HL-60 (cell line): ENCODE results near the gene CEP128.

Experiments used
- DNase-seq, 2 experiments: peaks; one replicate each; pipeline ENCODE4 v3.0.0-alpha.2; 2010 to 2020; ENCODE audit warnings: low read depth in 1 of 2, low spot score in 1 of 2
- H3K27ac ChIP-seq: fragments of 250-450 bp; sonication (Bioruptor Pico); replicated peaks from 2 replicates; pipeline ENCODE4 v1.5.1; 2020; ENCODE audit warnings: mild to moderate bottlenecking, moderate library complexity
- H3K27me3 ChIP-seq: fragments of 250-450 bp; sonication (Bioruptor Pico); 2 replicates; pipeline ENCODE4 v1.5.1; 2021; ENCODE audit warnings: mild to moderate bottlenecking, moderate library complexity; ENCODE audit not compliant: insufficient read depth, poor library complexity, severe bottlenecking
- H3K4me3 ChIP-seq: replicated peaks from 2 replicates; pipeline ENCODE4 v1.5.1; 2011; ENCODE audit warnings: mild to moderate bottlenecking, control low read depth, low read length; ENCODE audit not compliant: insufficient read depth
- CTCF ChIP-seq: IDR thresholded peaks from one replicate; pipeline ENCODE4 v1.5.1; 2011; ENCODE audit warnings: low read length, control low read depth, inconsistent platforms; ENCODE audit not compliant: insufficient read depth
- GABPA ChIP-seq: IDR thresholded peaks from 2 replicates; pipeline ENCODE4 v1.6.1; 2012; ENCODE audit warnings: low read depth
- POLR2AphosphoS5 ChIP-seq: IDR thresholded peaks from 2 replicates; pipeline ENCODE4 v1.6.1; 2012; ENCODE audit warnings: low read depth
- REST ChIP-seq: IDR thresholded peaks from 2 replicates; pipeline ENCODE4 v1.6.1; 2012; ENCODE audit warnings: low read depth; ENCODE audit not compliant: insufficient replicate concordance
- SPI1 ChIP-seq: IDR thresholded peaks from 2 replicates; pipeline ENCODE4 v1.6.1; 2012; ENCODE audit warnings: low read depth, mild to moderate bottlenecking, borderline replicate concordance

Gene CEP128

GRCh38 chr14:80784820-80785219, 156.7 kb downstream of the CEP128 start:
- Histone ChIP-seq H3K27ac (no peak overlapping the region), H3K4me3 (no peak overlapping the region), H3K27me3 (no peaks in the 10 kb centered on the region)
- no peak for DNase-seq
- TF ChIP-seq CTCF = no peak
- no peak for TF ChIP-seq GABPA
- TF ChIP-seq POLR2AphosphoS5 = no peak

- H3K27me3 ChIP-seq = no peaks in the 10 kb centered on the region
- no peak for TF ChIP-seq SPI1
- no peak for TF ChIP-seq POLR2AphosphoS5
- DNase-seq = no peak
- no peak overlapping the region for H3K27ac ChIP-seq
- H3K4me3 ChIP-seq = no peak overlapping the region
Measured at GRCh38 chr14:80781972-80782367, 159.6 kb downstream of the CEP128 start.

- no peak for TF ChIP-seq CTCF
- peak; percentile 60; the same call in 1 of the 2 replicates for TF ChIP-seq SPI1
Measured at GRCh38 chr14:80780500-80780899, 161.0 kb downstream of the CEP128 start.

GRCh38 chr14:80776657-80777056, 164.9 kb downstream of the CEP128 start:
- TF ChIP-seq REST (no peak), POLR2AphosphoS5 (no peak), SPI1 (no peak), GABPA (no peak)

More at GRCh38 chr14:80780500-80780899, 161.0 kb downstream of the CEP128 start:
- H3K4me3 ChIP-seq = no peak overlapping the region
- no peak for DNase-seq
- H3K27ac ChIP-seq = no peak overlapping the region
- H3K27me3 ChIP-seq = no peaks in the 10 kb centered on the region

GRCh38 chr14:80776186-80776585, 165.4 kb downstream of the CEP128 start:
- no peak for DNase-seq
- TF ChIP-seq GABPA (no peak), CTCF (no peak), SPI1 (no peak), REST (no peak), POLR2AphosphoS5 (no peak)
- Histone ChIP-seq H3K27me3 (no peaks in the 10 kb centered on the region), H3K27ac (no peak overlapping the region), H3K4me3 (no peak overlapping the region)

More at GRCh38 chr14:80776657-80777056, 164.9 kb downstream of the CEP128 start:
- Histone ChIP-seq H3K27me3 (no peaks in the 10 kb centered on the region), H3K4me3 (no peak overlapping the region), H3K27ac (no peak overlapping the region)
- DNase-seq = no peak
